ENCODE measurements around the gene GALNT16. TPM values are rescaled to one million over a fixed set of nuclear protein-coding genes. Genes with fewer than 3 reads are reported as not detected.

Gene GALNT16
- total and polyA plus RNA-seq, 2 of the 8 experiments (the other 6 are each of a cell fraction or from before 2014, with no cell fraction given): 5.4 to 6.3 TPM

DNA sequence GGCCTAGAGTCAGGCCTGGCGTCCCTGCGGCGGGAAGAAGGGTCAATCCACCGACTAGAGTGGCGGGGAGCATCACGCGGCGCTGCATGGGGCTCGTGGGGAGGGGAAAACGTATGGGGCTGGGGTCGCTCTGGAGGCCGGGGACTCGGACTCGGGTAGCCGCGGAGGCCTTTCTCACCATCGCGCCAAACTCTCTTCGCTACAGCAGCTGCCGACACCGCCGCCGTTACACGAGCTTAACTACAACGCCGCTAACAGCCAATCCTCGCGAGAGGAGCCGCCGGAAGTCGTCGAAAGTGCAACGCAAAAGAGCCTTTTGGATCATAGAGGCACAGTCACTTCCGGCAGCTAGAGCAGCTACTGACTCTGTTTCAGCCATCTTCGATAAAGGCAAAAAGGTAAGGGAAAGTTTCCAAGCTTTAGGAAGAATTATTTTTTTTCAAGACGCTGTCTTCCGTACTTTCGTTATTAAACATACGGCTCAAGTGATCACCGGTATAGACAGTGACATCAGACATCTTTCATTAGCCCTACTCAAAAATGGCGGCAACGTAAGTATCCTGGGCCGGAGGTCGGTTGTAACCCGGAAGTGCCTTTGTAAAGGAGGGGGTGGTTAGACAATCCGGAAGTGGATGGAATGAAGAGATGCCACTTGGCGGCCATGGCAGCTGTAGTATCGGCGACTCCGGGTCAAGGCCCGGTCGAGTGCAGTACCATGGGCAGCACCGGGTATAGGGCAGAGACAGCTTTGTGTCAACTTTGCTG is 138.3 kb downstream of the GALNT16 start, which contains the start of the genes ERH and SLC39A9 (continued):
- TF ChIP-seq, protein P1, sequence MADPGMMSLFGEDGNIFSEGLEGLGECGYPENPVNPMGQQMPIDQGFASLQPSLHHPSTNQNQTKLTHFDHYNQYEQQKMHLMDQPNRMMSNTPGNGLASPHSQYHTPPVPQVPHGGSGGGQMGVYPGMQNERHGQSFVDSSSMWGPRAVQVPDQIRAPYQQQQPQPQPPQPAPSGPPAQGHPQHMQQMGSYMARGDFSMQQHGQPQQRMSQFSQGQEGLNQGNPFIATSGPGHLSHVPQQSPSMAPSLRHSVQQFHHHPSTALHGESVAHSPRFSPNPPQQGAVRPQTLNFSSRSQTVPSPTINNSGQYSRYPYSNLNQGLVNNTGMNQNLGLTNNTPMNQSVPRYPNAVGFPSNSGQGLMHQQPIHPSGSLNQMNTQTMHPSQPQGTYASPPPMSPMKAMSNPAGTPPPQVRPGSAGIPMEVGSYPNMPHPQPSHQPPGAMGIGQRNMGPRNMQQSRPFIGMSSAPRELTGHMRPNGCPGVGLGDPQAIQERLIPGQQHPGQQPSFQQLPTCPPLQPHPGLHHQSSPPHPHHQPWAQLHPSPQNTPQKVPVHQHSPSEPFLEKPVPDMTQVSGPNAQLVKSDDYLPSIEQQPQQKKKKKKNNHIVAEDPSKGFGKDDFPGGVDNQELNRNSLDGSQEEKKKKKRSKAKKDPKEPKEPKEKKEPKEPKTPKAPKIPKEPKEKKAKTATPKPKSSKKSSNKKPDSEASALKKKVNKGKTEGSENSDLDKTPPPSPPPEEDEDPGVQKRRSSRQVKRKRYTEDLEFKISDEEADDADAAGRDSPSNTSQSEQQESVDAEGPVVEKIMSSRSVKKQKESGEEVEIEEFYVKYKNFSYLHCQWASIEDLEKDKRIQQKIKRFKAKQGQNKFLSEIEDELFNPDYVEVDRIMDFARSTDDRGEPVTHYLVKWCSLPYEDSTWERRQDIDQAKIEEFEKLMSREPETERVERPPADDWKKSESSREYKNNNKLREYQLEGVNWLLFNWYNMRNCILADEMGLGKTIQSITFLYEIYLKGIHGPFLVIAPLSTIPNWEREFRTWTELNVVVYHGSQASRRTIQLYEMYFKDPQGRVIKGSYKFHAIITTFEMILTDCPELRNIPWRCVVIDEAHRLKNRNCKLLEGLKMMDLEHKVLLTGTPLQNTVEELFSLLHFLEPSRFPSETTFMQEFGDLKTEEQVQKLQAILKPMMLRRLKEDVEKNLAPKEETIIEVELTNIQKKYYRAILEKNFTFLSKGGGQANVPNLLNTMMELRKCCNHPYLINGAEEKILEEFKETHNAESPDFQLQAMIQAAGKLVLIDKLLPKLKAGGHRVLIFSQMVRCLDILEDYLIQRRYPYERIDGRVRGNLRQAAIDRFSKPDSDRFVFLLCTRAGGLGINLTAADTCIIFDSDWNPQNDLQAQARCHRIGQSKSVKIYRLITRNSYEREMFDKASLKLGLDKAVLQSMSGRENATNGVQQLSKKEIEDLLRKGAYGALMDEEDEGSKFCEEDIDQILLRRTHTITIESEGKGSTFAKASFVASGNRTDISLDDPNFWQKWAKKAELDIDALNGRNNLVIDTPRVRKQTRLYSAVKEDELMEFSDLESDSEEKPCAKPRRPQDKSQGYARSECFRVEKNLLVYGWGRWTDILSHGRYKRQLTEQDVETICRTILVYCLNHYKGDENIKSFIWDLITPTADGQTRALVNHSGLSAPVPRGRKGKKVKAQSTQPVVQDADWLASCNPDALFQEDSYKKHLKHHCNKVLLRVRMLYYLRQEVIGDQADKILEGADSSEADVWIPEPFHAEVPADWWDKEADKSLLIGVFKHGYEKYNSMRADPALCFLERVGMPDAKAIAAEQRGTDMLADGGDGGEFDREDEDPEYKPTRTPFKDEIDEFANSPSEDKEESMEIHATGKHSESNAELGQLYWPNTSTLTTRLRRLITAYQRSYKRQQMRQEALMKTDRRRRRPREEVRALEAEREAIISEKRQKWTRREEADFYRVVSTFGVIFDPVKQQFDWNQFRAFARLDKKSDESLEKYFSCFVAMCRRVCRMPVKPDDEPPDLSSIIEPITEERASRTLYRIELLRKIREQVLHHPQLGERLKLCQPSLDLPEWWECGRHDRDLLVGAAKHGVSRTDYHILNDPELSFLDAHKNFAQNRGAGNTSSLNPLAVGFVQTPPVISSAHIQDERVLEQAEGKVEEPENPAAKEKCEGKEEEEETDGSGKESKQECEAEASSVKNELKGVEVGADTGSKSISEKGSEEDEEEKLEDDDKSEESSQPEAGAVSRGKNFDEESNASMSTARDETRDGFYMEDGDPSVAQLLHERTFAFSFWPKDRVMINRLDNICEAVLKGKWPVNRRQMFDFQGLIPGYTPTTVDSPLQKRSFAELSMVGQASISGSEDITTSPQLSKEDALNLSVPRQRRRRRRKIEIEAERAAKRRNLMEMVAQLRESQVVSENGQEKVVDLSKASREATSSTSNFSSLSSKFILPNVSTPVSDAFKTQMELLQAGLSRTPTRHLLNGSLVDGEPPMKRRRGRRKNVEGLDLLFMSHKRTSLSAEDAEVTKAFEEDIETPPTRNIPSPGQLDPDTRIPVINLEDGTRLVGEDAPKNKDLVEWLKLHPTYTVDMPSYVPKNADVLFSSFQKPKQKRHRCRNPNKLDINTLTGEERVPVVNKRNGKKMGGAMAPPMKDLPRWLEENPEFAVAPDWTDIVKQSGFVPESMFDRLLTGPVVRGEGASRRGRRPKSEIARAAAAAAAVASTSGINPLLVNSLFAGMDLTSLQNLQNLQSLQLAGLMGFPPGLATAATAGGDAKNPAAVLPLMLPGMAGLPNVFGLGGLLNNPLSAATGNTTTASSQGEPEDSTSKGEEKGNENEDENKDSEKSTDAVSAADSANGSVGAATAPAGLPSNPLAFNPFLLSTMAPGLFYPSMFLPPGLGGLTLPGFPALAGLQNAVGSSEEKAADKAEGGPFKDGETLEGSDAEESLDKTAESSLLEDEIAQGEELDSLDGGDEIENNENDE (IDR thresholded peaks at IDR 0.05; ENCODE audit: insufficient replicate concordance, low read length): no peak
- no peak for TF ChIP-seq MAFK (IDR thresholded peaks at IDR 0.05; ENCODE audit: low read depth, low read length)
- no peak for TF ChIP-seq NRF1 (IDR thresholded peaks at IDR 0.05; ENCODE audit: low read depth, low read length)
- no peak for TF ChIP-seq RNF2 (IDR thresholded peaks at IDR 0.05; ENCODE audit: borderline replicate concordance, low read depth, low read length, missing control alignments, poor library complexity, severe bottlenecking)
- no peak for TF ChIP-seq CBX5 (IDR thresholded peaks at IDR 0.05; ENCODE audit: low read depth, low read length)
- TF ChIP-seq KDM5A (IDR thresholded peaks at IDR 0.05; ENCODE audit: low read length): peak; percentile 64
- TF ChIP-seq POLR2AphosphoS5 (IDR thresholded peaks at IDR 0.05; ENCODE audit: low read depth, low read length): peak; percentile 90
- no peak for TF ChIP-seq KDM1A (IDR thresholded peaks at IDR 0.05; ENCODE audit: borderline replicate concordance, low read length)
- TF ChIP-seq, protein P2, sequence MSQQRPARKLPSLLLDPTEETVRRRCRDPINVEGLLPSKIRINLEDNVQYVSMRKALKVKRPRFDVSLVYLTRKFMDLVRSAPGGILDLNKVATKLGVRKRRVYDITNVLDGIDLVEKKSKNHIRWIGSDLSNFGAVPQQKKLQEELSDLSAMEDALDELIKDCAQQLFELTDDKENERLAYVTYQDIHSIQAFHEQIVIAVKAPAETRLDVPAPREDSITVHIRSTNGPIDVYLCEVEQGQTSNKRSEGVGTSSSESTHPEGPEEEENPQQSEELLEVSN (IDR thresholded peaks at IDR 0.05): no peak; the same call in 1 of the 2 replicates

Data from H1 (cell line).